CD4-positive, alpha-beta T cell (primary cell): ENCODE measurements around the gene PKD2. TPM values are rescaled to one million over a fixed set of nuclear protein-coding genes. Genes with fewer than 3 reads are reported as not detected.
A peak's percentile ranks its signal among the peaks of the same experiment; 100 is the strongest.

Experiments
- ATAC-seq: fragments of 200-7000 bp; cut with Tn5 transposase; one replicate; pipeline ENCODE4 v1.10.0; 2022; ENCODE audit warnings: mild to moderate bottlenecking; ENCODE audit not compliant: poor library complexity
- CTCF ChIA-PET: fragments of 350-600 bp; sonication (Branson Sonifier 250); formaldehyde crosslinking; loops from one replicate; lab custom pipeline; 2021; ENCODE audit warnings: antibody characterized with exemption, inconsistent platforms; lab: Charles Lee
- POLR2A ChIA-PET: fragments of 350-600 bp; sonication (Branson Sonifier 250); formaldehyde crosslinking; loops from one replicate; lab custom pipeline; 2021; ENCODE audit warnings: antibody characterized with exemption, inconsistent platforms; lab: Charles Lee
- DNase-seq, 14 experiments: peaks; one replicate each; pipeline ENCODE4 v3.0.0-alpha.2; 2013 to 2020; ENCODE audit warnings: mixed read lengths in 2 of 14
- H3K27ac ChIP-seq, 2 donors: one replicate each; pipeline versions ENCODE4 v1.5.1 to v1.7.0; 2013; ENCODE audit warnings: low read length in 2 of 2, low read depth in 1 of 2, mild to moderate bottlenecking in 1 of 2
- H3K27me3 ChIP-seq, 2 experiments: 1 replicate in 1 of 2; 2 replicates in 1 of 2; pipeline versions ENCODE4 v1.6.1 to v1.7.0; 2013; ENCODE audit warnings: low read length in 2 of 2, control low read depth in 1 of 2, mild to moderate bottlenecking in 1 of 2, moderate library complexity in 1 of 2; ENCODE audit not compliant: insufficient read depth in 2 of 2, control insufficient read depth in 1 of 2
- H3K36me3 ChIP-seq: one replicate; pipeline ENCODE4 v1.6.1; 2013; ENCODE audit warnings: low read length, control low read depth; ENCODE audit not compliant: insufficient read depth
- H3K4me1 ChIP-seq: one replicate; pipeline ENCODE4 v1.6.1; 2013; ENCODE audit warnings: low read length, control low read depth; ENCODE audit not compliant: insufficient read depth
- H3K4me3 ChIP-seq: one replicate; pipeline ENCODE4 v1.5.1; 2013; ENCODE audit warnings: mild to moderate bottlenecking, low read length, moderate library complexity
- H3K9me3 ChIP-seq, 2 experiments: 1 replicate in 1 of 2; 2 replicates in 1 of 2; pipeline versions ENCODE4 v1.6.1 to v1.7.0; 2013; ENCODE audit warnings: low read length in 2 of 2, mild to moderate bottlenecking in 2 of 2, control low read depth in 1 of 2, moderate library complexity in 1 of 2; ENCODE audit not compliant: control insufficient read depth in 1 of 2, insufficient read depth in 1 of 2
- H3K27ac Mint-ChIP-seq: one replicate; pipeline ENCODE4 v1.8.0; 2020; ENCODE audit warnings: mixed read lengths
- H3K27me3 Mint-ChIP-seq: one replicate; pipeline ENCODE4 v1.8.0; 2021; ENCODE audit warnings: mixed read lengths
- H3K36me3 Mint-ChIP-seq: one replicate; pipeline ENCODE4 v1.8.0; 2021; ENCODE audit warnings: low read depth, mixed read lengths
- H3K4me1 Mint-ChIP-seq: one replicate; pipeline ENCODE4 v1.8.0; 2021; ENCODE audit warnings: low read depth, mixed read lengths
- H3K4me3 Mint-ChIP-seq: one replicate; pipeline ENCODE4 v1.8.0; 2020; ENCODE audit warnings: mild to moderate bottlenecking, mixed read lengths
- H3K9me3 Mint-ChIP-seq: one replicate; pipeline ENCODE4 v1.8.0; 2020; ENCODE audit warnings: mixed read lengths
- CTCF ChIP-seq: fragments of 200-600 bp; IDR thresholded peaks from one replicate; pipeline ENCODE4 v1.8.0; 2022; ENCODE audit warnings: antibody characterized with exemption, mild to moderate bottlenecking
- intact Hi-C, 2 experiments: fragments of 100-400 bp; cut with DNase I in 1 of 2; cut with micrococcal nuclease in 1 of 2; formaldehyde crosslinking; loops; one replicate each; pipeline versions ENCODE4 v1.15.1 to v1.9.0; 2023 to 2025; cut with DNase I, micrococcal nuclease
- polyA plus RNA-seq, 2 donors: library from polyadenylated mRNA; unstranded; fragments of 120-200 nt; gene quantifications; one replicate each; pipeline ENCODE4 v1.2.1, GENCODE V29; 2013
- total RNA-seq, 174 experiments: library from RNA in 2 of 174; stranded (reverse) in 2 of 174; gene quantifications; one replicate each; pipeline ENCODE4 v1.2.3 and lab custom pipeline; 2021 to 2026

Gene PKD2
- 1 to 10 TPM; 4.1 to 4.3 TPM for total RNA-seq
- polyA plus RNA-seq (2013, experiment 1 of 2): 6.1 TPM
- polyA plus RNA-seq (2013, experiment 2 of 2): 9.0 TPM
- total RNA-seq (lab: John Stamatoyannopoulos, UW): 3.4 to 48.7 (median 15.8) reads per million in 172 experiments

GRCh38 chr4:88007304-88008121, at the start of gene PKD2:
TSS of gene PKD2 (plus strand) at chr4:88007635. CDS start at chr4:88007734, 99 bp downstream.
- Histone ChIP-seq H3K9me3 (no peaks in the 10 kb centered on the region), H3K36me3 (no peaks in the 10 kb centered on the region), H3K4me1 (peaks cover 8% of the 10 kb centered on the region), H3K4me3 (peak within 1 kb of the TSS; percentile 46), H3K27ac (no peak within 1 kb of the TSS), H3K27me3 (no peaks in the 10 kb centered on the region)
- Mint-ChIP-seq H3K9me3 (no peaks in the 10 kb centered on the region), H3K4me3 (peak within 1 kb of the TSS; percentile 97), H3K27ac (no peak within 1 kb of the TSS), H3K4me1 (peaks cover 28% of the 10 kb centered on the region), H3K36me3 (peaks cover 9% of the 10 kb centered on the region), H3K27me3 (no peaks in the 10 kb centered on the region)
- DNase-seq (peak; percentile 31 to 86 (median 67)), ATAC-seq (peak; percentile 89)
- intact Hi-C loops: loop anchor here in 1 of 2 experiments (10.0 kb wide), 1 partner anchor 1107 kb away; the partner anchor contains the start of gene TIGD2
- ChIA-PET POLR2A (no interaction called here), CTCF (no interaction called here)
- TF ChIP-seq CTCF: no peak

- Histone ChIP-seq H3K36me3 (no peaks in the 10 kb centered on the region), H3K27ac (no peak overlapping the region), H3K27me3 (peaks cover 0 to 2% of the 10 kb centered on the region in 2 experiments), H3K4me1 (no peaks in the 10 kb centered on the region), H3K4me3 (no peak overlapping the region), H3K9me3 (peaks cover 0 to 11% of the 10 kb centered on the region in 2 experiments)
- CTCF ChIA-PET: interaction anchor here (0.7 to 2.4 kb wide), 2 partner anchors 11 to 69 kb away, joined by 3 to 10 read pairs; no protein-coding TSS in a partner anchor
- H3K27ac Mint-ChIP-seq: no peak overlapping the region
- H3K4me1 Mint-ChIP-seq: no peaks in the 10 kb centered on the region
- H3K36me3 Mint-ChIP-seq: no peaks in the 10 kb centered on the region
- no peak for TF ChIP-seq CTCF
- DNase-seq (no peak), ATAC-seq (no peak)
- intact Hi-C loops: no loop called here
- no peak overlapping the region for H3K4me3 Mint-ChIP-seq
- peaks cover 3% of the 10 kb centered on the region for H3K27me3 Mint-ChIP-seq
- no peaks in the 10 kb centered on the region for H3K9me3 Mint-ChIP-seq
- POLR2A ChIA-PET: no interaction called here
Observed at GRCh38 chr4:87961993-87962392, 45.4 kb upstream of the PKD2 start.

- DNase-seq (no peak), ATAC-seq (no peak)
- Histone ChIP-seq H3K27ac (no peak overlapping the region), H3K27me3 (peaks cover 0 to 2% of the 10 kb centered on the region in 2 experiments), H3K36me3 (no peaks in the 10 kb centered on the region), H3K4me3 (no peak overlapping the region), H3K4me1 (no peaks in the 10 kb centered on the region), H3K9me3 (peaks cover 0 to 11% of the 10 kb centered on the region in 2 experiments)
- no peaks in the 10 kb centered on the region for H3K36me3 Mint-ChIP-seq
- POLR2A ChIA-PET: no interaction called here
- CTCF ChIA-PET: interaction anchor here (0.7 to 2.4 kb wide), 2 partner anchors 11 to 69 kb away, joined by 3 to 10 read pairs; no protein-coding TSS in a partner anchor
- no peaks in the 10 kb centered on the region for H3K4me1 Mint-ChIP-seq
- peaks cover 7% of the 10 kb centered on the region for H3K27me3 Mint-ChIP-seq
- no peak overlapping the region for H3K27ac Mint-ChIP-seq
- intact Hi-C loops: no loop called here
- no peaks in the 10 kb centered on the region for H3K9me3 Mint-ChIP-seq
- TF ChIP-seq CTCF: no peak
- H3K4me3 Mint-ChIP-seq: no peak overlapping the region
Observed at GRCh38 chr4:87962398-87963146, 44.9 kb upstream of the PKD2 start.
